MM.1S (cell line): ENCODE results near the gene ANKH.

Experiments used
- DNase-seq: peaks from one replicate; pipeline ENCODE4 v3.0.0-alpha.2; 2015
- H2AFZ ChIP-seq: fragments of 300-600 bp; sonication (generic); 2 replicates; pipeline ENCODE4 v1.6.0; 2016; ENCODE audit warnings: antibody characterized with exemption, low read length
- H3F3A ChIP-seq: fragments of 300-600 bp; sonication (generic); 2 replicates; pipeline ENCODE4 v1.6.1; 2016; ENCODE audit warnings: mild to moderate bottlenecking, antibody characterized with exemption, low read length, moderate library complexity, mixed read lengths; ENCODE audit not compliant: insufficient read depth
- H3K27ac ChIP-seq: fragments of 300-600 bp; sonication (generic); 2 replicates; pipeline ENCODE4 v1.5.1; 2016; ENCODE audit warnings: mild to moderate bottlenecking, low read length
- H3K27me3 ChIP-seq: fragments of 300-600 bp; sonication (generic); replicated peaks from 2 replicates; pipeline ENCODE4 v1.6.0; 2016; ENCODE audit warnings: low read length; ENCODE audit not compliant: insufficient read depth
- H3K36me3 ChIP-seq: fragments of 300-600 bp; sonication (generic); replicated peaks from 2 replicates; pipeline ENCODE4 v1.6.1; 2016; ENCODE audit warnings: mild to moderate bottlenecking, low read length, mixed read lengths; ENCODE audit not compliant: insufficient read depth
- H3K4me1 ChIP-seq: fragments of 300-600 bp; sonication (generic); 2 replicates; pipeline ENCODE4 v1.6.1; 2016; ENCODE audit warnings: low read length, mixed read lengths
- H3K4me2 ChIP-seq: fragments of 300-600 bp; sonication (generic); 2 replicates; pipeline ENCODE4 v1.6.0; 2016; ENCODE audit warnings: low read depth, low read length
- H3K4me3 ChIP-seq: fragments of 300-600 bp; sonication (generic); 2 replicates; pipeline ENCODE4 v1.5.1; 2016; ENCODE audit warnings: low read length, mixed read lengths
- H3K79me2 ChIP-seq: fragments of 300-600 bp; sonication (generic); 2 replicates; pipeline ENCODE4 v1.6.1; 2016; ENCODE audit warnings: mixed run types, low read length, mixed read lengths
- H3K9ac ChIP-seq: fragments of 300-600 bp; sonication (generic); 2 replicates; pipeline ENCODE4 v1.6.1; 2016; ENCODE audit warnings: low read length, mixed read lengths
- H3K9me2 ChIP-seq: fragments of 300-600 bp; sonication (generic); replicated peaks from 2 replicates; pipeline ENCODE4 v1.6.1; 2016; ENCODE audit warnings: mild to moderate bottlenecking, low read length, mixed read lengths; ENCODE audit not compliant: insufficient read depth
- H3K9me3 ChIP-seq: fragments of 300-600 bp; sonication (generic); replicated peaks from 2 replicates; pipeline ENCODE4 v1.6.1; 2016; ENCODE audit warnings: mild to moderate bottlenecking, low read length, mixed read lengths; ENCODE audit not compliant: insufficient read depth
- H4K20me1 ChIP-seq: fragments of 300-600 bp; sonication (generic); 2 replicates; pipeline ENCODE4 v1.6.1; 2016; ENCODE audit warnings: mild to moderate bottlenecking, low read length, moderate library complexity, mixed read lengths; ENCODE audit not compliant: insufficient read depth
- EZH2 ChIP-seq: fragments of 300-600 bp; sonication (generic); optimal IDR thresholded peaks from 2 replicates; pipeline ENCODE3; 2017; ENCODE audit warnings: low read depth, mild to moderate bottlenecking, antibody characterized with exemption, low read length, mixed read lengths
- EZH2phosphoT487 ChIP-seq: fragments of 300-600 bp; sonication (generic); IDR thresholded peaks from 2 replicates; pipeline ENCODE4 v1.6.1; 2018; ENCODE audit warnings: antibody characterized with exemption, low read length
- TF ChIP-seq, protein P1 (sequence below): fragments of 300-600 bp; sonication (generic); IDR thresholded peaks from 2 replicates; pipeline ENCODE4 v1.5.1; 2016; ENCODE audit warnings: antibody characterized with exemption, low read length, mixed read lengths

ANKH gene

DNA sequence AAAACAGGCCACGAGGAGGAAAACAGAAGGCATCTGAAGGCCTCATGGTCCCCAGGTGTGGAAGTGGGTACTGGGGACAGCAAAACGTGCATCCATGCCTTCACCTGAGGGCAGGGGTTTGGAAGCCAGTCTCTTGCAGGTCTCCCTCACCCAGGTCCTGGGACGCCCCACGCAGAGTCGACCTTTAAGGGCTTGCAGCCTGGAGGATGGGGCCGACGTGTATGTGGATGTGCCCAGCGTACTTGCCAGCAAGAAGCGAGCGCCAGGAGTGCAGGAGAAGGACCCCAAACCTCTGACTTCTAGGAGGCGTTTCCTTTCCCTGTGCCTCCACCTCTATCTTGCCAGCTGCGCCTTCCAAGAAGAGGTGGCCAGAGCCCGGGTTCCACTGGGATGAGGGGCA, 141.1 kb downstream of the ANKH start:
- no peak for TF ChIP-seq EZH2phosphoT487
- TF ChIP-seq EZH2, result no peak
- TF ChIP-seq, protein P1, sequence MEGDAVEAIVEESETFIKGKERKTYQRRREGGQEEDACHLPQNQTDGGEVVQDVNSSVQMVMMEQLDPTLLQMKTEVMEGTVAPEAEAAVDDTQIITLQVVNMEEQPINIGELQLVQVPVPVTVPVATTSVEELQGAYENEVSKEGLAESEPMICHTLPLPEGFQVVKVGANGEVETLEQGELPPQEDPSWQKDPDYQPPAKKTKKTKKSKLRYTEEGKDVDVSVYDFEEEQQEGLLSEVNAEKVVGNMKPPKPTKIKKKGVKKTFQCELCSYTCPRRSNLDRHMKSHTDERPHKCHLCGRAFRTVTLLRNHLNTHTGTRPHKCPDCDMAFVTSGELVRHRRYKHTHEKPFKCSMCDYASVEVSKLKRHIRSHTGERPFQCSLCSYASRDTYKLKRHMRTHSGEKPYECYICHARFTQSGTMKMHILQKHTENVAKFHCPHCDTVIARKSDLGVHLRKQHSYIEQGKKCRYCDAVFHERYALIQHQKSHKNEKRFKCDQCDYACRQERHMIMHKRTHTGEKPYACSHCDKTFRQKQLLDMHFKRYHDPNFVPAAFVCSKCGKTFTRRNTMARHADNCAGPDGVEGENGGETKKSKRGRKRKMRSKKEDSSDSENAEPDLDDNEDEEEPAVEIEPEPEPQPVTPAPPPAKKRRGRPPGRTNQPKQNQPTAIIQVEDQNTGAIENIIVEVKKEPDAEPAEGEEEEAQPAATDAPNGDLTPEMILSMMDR, result no peak
- Histone ChIP-seq H3K9me3 (no peaks in the 10 kb centered on the region), H3K79me2 (no peaks in the 10 kb centered on the region), H4K20me1 (no peaks in the 10 kb centered on the region), H3K27me3 (no peaks in the 10 kb centered on the region), H3K4me1 (no peaks in the 10 kb centered on the region), H3F3A (no peaks in the 10 kb centered on the region), H3K9me2 (no peaks in the 10 kb centered on the region), H3K4me2 (no peak overlapping the region), H3K27ac (no peak overlapping the region), H2AFZ (no peak overlapping the region), H3K4me3 (no peak overlapping the region), H3K9ac (no peak overlapping the region), H3K36me3 (no peaks in the 10 kb centered on the region)
- no peak for DNase-seq

DNA sequence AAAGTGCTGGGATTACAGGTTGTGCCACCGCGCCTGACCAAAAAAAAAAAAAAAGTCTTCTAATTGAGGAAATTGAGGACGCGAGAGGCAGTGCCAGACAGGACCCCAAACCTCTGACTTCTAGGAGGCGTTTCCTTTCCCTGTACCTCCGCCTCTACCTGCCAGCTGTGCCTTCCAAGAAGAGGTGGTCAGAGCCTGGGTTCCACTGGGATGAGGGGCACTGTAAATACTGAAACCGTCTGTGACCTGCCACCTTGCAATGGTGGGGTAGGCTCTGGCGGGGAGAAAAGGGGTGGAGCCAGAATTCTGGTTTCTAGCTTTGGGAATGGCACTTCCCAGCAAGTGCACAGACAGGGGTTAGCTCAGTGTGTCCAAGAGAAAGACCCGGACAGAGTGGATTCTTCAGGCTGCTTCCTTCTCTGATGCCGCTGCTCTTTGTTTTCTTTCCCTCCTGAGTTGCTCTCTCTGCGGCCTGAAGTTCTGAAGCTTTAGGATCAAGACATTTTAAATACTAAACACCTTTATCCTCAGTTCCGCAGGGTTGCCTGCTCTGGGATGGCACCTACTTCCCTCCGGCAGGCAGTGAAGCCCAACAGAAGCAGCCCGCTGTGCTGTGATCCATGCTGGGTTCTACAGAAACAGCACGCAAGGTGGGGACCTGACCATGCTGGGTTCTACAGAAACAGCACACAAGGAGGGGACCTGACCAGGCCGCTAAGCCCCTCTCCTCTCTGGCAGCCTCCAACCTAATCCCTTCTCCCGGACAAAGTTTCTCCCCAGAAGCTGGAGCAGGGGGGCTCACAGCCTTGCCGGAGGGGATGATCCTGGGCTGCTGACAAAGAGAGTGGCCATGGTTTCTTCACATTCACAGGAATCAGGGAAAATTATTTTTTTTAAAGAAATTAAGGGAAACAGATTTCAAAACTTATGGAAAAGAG, 141.9 kb downstream of the ANKH start:
- H3K36me3 ChIP-seq, result no peaks in the 10 kb centered on the region
- no peak for TF ChIP-seq EZH2
- TF ChIP-seq, protein P1, result no peak
- no peak overlapping the region for H2AFZ ChIP-seq
- no peak overlapping the region for H3K27ac ChIP-seq
- no peak overlapping the region for H3K9ac ChIP-seq
- H3K9me2 ChIP-seq, result no peaks in the 10 kb centered on the region
- no peak overlapping the region for H3K4me2 ChIP-seq
- no peak overlapping the region for H3K4me3 ChIP-seq
- H3K79me2 ChIP-seq, result no peaks in the 10 kb centered on the region
- DNase-seq, result no peak
- H3K27me3 ChIP-seq, result no peaks in the 10 kb centered on the region
- no peaks in the 10 kb centered on the region for H4K20me1 ChIP-seq
- H3K4me1 ChIP-seq, result no peaks in the 10 kb centered on the region
- no peaks in the 10 kb centered on the region for H3K9me3 ChIP-seq
- no peaks in the 10 kb centered on the region for H3F3A ChIP-seq

DNA sequence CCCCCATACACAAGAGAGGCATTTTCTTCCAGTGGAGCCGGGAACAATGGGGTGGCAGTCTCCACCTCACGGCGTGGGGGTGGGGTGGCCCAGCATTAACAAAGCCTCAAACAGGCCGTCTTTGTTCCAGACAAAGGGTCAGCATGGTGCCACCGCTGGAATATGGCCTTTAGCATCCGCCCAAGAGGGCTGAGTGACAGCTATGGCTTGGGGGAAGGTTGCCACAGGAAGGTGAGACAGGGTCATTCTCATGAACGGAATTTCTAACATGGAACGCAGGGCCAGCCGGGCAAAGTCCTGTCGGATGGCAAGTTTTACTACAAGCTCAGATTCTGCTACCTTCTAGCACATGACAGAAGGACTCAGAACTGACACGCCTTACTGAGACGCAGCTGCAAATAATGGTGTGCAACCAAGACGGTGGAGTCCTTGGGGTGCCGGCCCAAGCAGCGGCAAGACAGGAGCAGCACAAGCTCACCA, 143.1 kb downstream of the ANKH start:
- Histone ChIP-seq H2AFZ (no peak overlapping the region), H3K27me3 (no peaks in the 10 kb centered on the region), H4K20me1 (no peaks in the 10 kb centered on the region), H3K4me3 (no peak overlapping the region), H3K79me2 (no peaks in the 10 kb centered on the region), H3F3A (no peaks in the 10 kb centered on the region), H3K9me3 (no peaks in the 10 kb centered on the region), H3K4me2 (no peak overlapping the region), H3K27ac (no peak overlapping the region), H3K36me3 (no peaks in the 10 kb centered on the region), H3K9me2 (no peaks in the 10 kb centered on the region), H3K9ac (no peak overlapping the region), H3K4me1 (no peaks in the 10 kb centered on the region)
- TF ChIP-seq, protein P1, result no peak
- no peak for TF ChIP-seq EZH2phosphoT487
- TF ChIP-seq EZH2, result no peak
- no peak for DNase-seq
